A673 (cell line): ENCODE results near the gene SLC48A1. TPM values are rescaled to one million over a fixed set of nuclear protein-coding genes. Genes with fewer than 3 reads are reported as not detected.

Experiments used
- BruUV-seq: library from RNA; stranded (reverse); fragments of 400-500 nt; replicated peaks from 2 replicates; lab custom pipeline; 2021; lab: Mats Ljungman, UMichigan
- CTCF ChIA-PET: fragments of 300-600 bp; sonication (Branson Sonifier 250); formaldehyde crosslinking; loops from one replicate; lab custom pipeline; 2022; ENCODE audit warnings: antibody characterized with exemption; lab: Charles Lee
- POLR2A ChIA-PET: fragments of 300-600 bp; sonication (Branson Sonifier 250); formaldehyde crosslinking; loops from one replicate; lab custom pipeline; 2022; ENCODE audit warnings: antibody characterized with exemption; ENCODE audit not compliant: low non-redundant PET; lab: Charles Lee
- DNase-seq: peaks from one replicate; pipeline ENCODE4 v3.0.0-alpha.2; 2015; ENCODE audit warnings: low spot score
- H3K27ac ChIP-seq: fragments of 200-600 bp; sonication (generic); 2 replicates; pipeline ENCODE4 v1.5.1; 2016; ENCODE audit warnings: mixed run types, low read depth, mild to moderate bottlenecking, mixed read lengths, antibody characterized with exemption, low read length; ENCODE audit not compliant: poor library complexity, severe bottlenecking
- H3K27me3 ChIP-seq: fragments of 200-600 bp; sonication (generic); replicated peaks from 2 replicates; pipeline ENCODE4 v1.6.1; 2017; ENCODE audit warnings: mixed run types, low read depth, mild to moderate bottlenecking, mixed read lengths, antibody characterized with exemption, low read length; ENCODE audit not compliant: insufficient read depth, poor library complexity
- H3K36me3 ChIP-seq: fragments of 200-600 bp; sonication (generic); 2 replicates; pipeline ENCODE4 v1.6.1; 2016; ENCODE audit warnings: mixed run types, mild to moderate bottlenecking, mixed read lengths, antibody characterized with exemption, low read length; ENCODE audit not compliant: insufficient read depth, poor library complexity, severe bottlenecking
- H3K4me1 ChIP-seq: fragments of 200-600 bp; sonication (generic); 2 replicates; pipeline ENCODE4 v1.6.1; 2017; ENCODE audit warnings: mixed run types, mild to moderate bottlenecking, mixed read lengths, antibody characterized with exemption, low read length; ENCODE audit not compliant: insufficient read depth, poor library complexity, severe bottlenecking
- H3K4me3 ChIP-seq: fragments of 200-600 bp; sonication (generic); 2 replicates; pipeline ENCODE4 v1.5.1; 2016; ENCODE audit warnings: low read depth, mixed run types, mild to moderate bottlenecking, mixed read lengths, low read length; ENCODE audit not compliant: poor library complexity, severe bottlenecking
- H3K9me3 ChIP-seq: fragments of 200-600 bp; sonication (generic); 2 replicates; pipeline ENCODE4 v1.6.1; 2016; ENCODE audit warnings: mixed run types, low read depth, mild to moderate bottlenecking, mixed read lengths, antibody characterized with exemption, low read length; ENCODE audit not compliant: poor library complexity, severe bottlenecking
- EZH2 ChIP-seq: fragments of 200-600 bp; sonication (generic); IDR thresholded peaks from 2 replicates; pipeline ENCODE4 v1.6.1; 2017; ENCODE audit warnings: borderline replicate concordance, low read depth, mild to moderate bottlenecking, mixed read lengths, antibody characterized with exemption, low read length; ENCODE audit not compliant: poor library complexity, severe bottlenecking
- intact Hi-C: fragments of 100-400 bp; cut with micrococcal nuclease; formaldehyde crosslinking; loops from one replicate; pipeline ENCODE4 v1.10.0; 2022; ENCODE audit not compliant: unreplicated experiment
- total RNA-seq: library from RNA; stranded (reverse); gene quantifications from 2 replicates; pipeline ENCODE4 v1.2.3, GENCODE V29; 2021
- TF ChIP-seq, protein P1 (sequence below): fragments of 300-800, 200-600 bp; sonication (generic); conservative IDR thresholded peaks from 2 replicates; pipeline ENCODE4 v1.5.1; 2017; ENCODE audit warnings: low read depth, mild to moderate bottlenecking, antibody characterized with exemption, low read length, moderate library complexity, mixed read lengths

SLC48A1 gene
- total RNA-seq, 1 experiment from 2014 or later, result 39.3 TPM

DNA sequence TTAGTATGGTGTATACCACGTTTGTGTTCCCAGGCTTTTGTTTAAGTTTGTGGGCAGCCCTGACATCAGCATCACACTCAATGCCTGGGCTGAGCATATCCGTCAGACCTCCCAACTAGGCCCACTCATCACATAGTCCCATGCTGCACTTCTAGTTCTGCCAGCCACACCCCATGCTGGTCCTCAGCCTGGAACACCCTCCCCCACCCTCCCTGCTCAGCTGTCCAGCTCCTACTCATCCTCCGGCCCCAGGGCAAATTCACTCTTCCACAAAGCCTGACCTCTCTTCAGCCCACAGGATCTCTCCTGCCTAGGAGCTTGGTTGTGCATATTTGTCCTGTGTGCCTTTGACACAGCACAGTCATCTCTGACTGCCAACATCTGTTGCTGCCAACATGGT is 43.8 kb upstream of the SLC48A1 start:
- no peak for DNase-seq
- TF ChIP-seq, protein P1, sequence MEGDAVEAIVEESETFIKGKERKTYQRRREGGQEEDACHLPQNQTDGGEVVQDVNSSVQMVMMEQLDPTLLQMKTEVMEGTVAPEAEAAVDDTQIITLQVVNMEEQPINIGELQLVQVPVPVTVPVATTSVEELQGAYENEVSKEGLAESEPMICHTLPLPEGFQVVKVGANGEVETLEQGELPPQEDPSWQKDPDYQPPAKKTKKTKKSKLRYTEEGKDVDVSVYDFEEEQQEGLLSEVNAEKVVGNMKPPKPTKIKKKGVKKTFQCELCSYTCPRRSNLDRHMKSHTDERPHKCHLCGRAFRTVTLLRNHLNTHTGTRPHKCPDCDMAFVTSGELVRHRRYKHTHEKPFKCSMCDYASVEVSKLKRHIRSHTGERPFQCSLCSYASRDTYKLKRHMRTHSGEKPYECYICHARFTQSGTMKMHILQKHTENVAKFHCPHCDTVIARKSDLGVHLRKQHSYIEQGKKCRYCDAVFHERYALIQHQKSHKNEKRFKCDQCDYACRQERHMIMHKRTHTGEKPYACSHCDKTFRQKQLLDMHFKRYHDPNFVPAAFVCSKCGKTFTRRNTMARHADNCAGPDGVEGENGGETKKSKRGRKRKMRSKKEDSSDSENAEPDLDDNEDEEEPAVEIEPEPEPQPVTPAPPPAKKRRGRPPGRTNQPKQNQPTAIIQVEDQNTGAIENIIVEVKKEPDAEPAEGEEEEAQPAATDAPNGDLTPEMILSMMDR, result no peak
- no peak for TF ChIP-seq EZH2
- Histone ChIP-seq H3K36me3 (no peaks in the 10 kb centered on the region), H3K27ac (no peak overlapping the region), H3K9me3 (no peaks in the 10 kb centered on the region), H3K4me1 (peaks cover 15% of the 10 kb centered on the region), H3K4me3 (no peak overlapping the region), H3K27me3 (no peaks in the 10 kb centered on the region)
- intact Hi-C loops, result no loop called here
- ChIA-PET POLR2A (no interaction called here), CTCF (no interaction called here)
- BruUV-seq, result no TSS peak

DNA sequence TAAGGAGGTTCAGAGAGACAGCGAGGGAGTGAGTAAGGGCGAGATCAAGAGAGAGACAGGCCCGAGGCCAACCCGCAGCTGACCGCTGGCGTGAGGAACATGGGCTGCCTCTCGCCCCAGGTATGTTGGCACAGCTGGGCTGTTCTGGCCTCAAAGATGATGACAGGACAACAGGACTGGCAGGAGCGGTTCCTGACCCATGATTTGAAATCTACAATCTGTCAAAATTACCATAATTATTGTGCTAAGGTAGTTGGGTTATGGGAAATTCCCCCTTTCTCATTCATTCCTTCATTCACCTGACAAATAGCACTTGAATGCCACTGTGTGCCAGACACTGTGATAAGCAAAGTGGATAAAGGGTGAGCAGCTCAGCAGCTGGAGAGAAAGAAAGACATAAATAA is 42.7 kb upstream of the SLC48A1 start:
- Histone ChIP-seq H3K9me3 (no peaks in the 10 kb centered on the region), H3K27me3 (no peaks in the 10 kb centered on the region), H3K4me3 (no peak overlapping the region), H3K36me3 (no peaks in the 10 kb centered on the region), H3K4me1 (peaks cover 13% of the 10 kb centered on the region), H3K27ac (no peak overlapping the region)
- ChIA-PET CTCF (interaction anchor here (0.9 kb wide), 1 partner anchor 11 kb away, joined by 3 read pairs; no protein-coding TSS in a partner anchor), POLR2A (interaction anchor here (0.5 kb wide), 1 partner anchor 9 kb away, joined by 4 read pairs; no protein-coding TSS in a partner anchor)
- intact Hi-C loops, result no loop called here
- no peak for DNase-seq
- BruUV-seq, result no TSS peak
- TF ChIP-seq, protein P1, result no peak
- no peak for TF ChIP-seq EZH2

DNA sequence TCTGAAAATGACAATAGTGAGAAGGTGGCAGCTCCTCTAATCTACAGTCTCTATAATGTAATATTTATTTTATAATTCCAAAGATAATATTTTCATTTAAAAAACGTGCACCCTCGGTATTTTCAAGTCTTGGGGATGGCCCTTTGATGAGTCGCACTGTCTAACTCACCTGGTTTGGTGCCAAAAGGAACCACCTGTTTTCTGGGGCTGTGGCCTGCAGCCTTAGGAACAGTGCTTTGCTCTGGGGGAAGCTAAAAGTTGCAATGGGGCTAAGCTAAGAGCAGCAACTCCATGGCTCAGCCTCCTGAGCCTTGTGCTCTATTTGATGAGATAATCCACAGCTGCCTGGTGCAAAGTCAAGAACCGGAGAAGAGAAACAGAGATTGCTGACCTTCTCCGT is 41.3 kb upstream of the SLC48A1 start:
- ChIA-PET CTCF (no interaction called here), POLR2A (no interaction called here)
- intact Hi-C loops, result no loop called here

More for the DNA sequence above, 41.3 kb upstream of the SLC48A1 start:
- Histone ChIP-seq H3K9me3 (no peaks in the 10 kb centered on the region), H3K36me3 (no peaks in the 10 kb centered on the region), H3K27ac (no peak overlapping the region), H3K27me3 (no peaks in the 10 kb centered on the region), H3K4me3 (no peak overlapping the region), H3K4me1 (peaks cover 2% of the 10 kb centered on the region)
- no TSS peak for BruUV-seq
- no peak for DNase-seq
- TF ChIP-seq EZH2, result no peak
- TF ChIP-seq, protein P1, result no peak
